Measurements from ENCODE around the gene GLI3.

The GLI3 gene

GRCh38 chr7:42105554-42106358 lies 131.3 kb downstream of the GLI3 start:
- no peak for DNase-seq (ENCODE audit: low read depth)

- DNase-seq (ENCODE audit: low read depth): no peak
Measured at GRCh38 chr7:42104694-42105093, 132.3 kb downstream of the GLI3 start.

- DNase-seq (ENCODE audit: low read depth): no peak
Measured at GRCh38 chr7:42104231-42104630, 132.8 kb downstream of the GLI3 start.

- no peak for DNase-seq (ENCODE audit: low read depth)
Measured at GRCh38 chr7:42103456-42103855, 133.6 kb downstream of the GLI3 start.

- DNase-seq (ENCODE audit: low read depth): no peak
Measured at GRCh38 chr7:42103020-42103419, 134.0 kb downstream of the GLI3 start.

- no peak for DNase-seq (ENCODE audit: low read depth)
Measured at GRCh38 chr7:42102301-42102700, 134.7 kb downstream of the GLI3 start.

GRCh38 chr7:42100156-42100508 lies 136.9 kb downstream of the GLI3 start:
- DNase-seq (ENCODE audit: low read depth): no peak

GRCh38 chr7:42099470-42100155 lies 137.4 kb downstream of the GLI3 start:
- no peak for DNase-seq (ENCODE audit: low read depth)

- DNase-seq (ENCODE audit: low read depth): no peak
Measured at GRCh38 chr7:42099066-42099465, 137.9 kb downstream of the GLI3 start.

GRCh38 chr7:42097752-42098151 lies 139.3 kb downstream of the GLI3 start:
- peak; percentile 93 for DNase-seq (ENCODE audit: low read depth)

- no peak for DNase-seq (ENCODE audit: low read depth)
Measured at GRCh38 chr7:42096681-42097561, 140.1 kb downstream of the GLI3 start.

- DNase-seq (ENCODE audit: low read depth): no peak
Measured at GRCh38 chr7:42096268-42096667, 140.7 kb downstream of the GLI3 start.

- no peak for DNase-seq (ENCODE audit: low read depth)
Measured at GRCh38 chr7:42095791-42096190, 141.2 kb downstream of the GLI3 start.

GRCh38 chr7:42093349-42093905 lies 143.6 kb downstream of the GLI3 start:
- no peak for DNase-seq (ENCODE audit: low read depth)

GRCh38 chr7:42091461-42092291 lies 145.3 kb downstream of the GLI3 start:
- no peak for DNase-seq (ENCODE audit: low read depth)

- DNase-seq (ENCODE audit: low read depth): no peak
Measured at GRCh38 chr7:42090806-42091205, 146.2 kb downstream of the GLI3 start.

- DNase-seq (ENCODE audit: low read depth): no peak
Measured at GRCh38 chr7:42090056-42090455, 147.0 kb downstream of the GLI3 start.

GRCh38 chr7:42087616-42088015 lies 149.4 kb downstream of the GLI3 start:
- no peak for DNase-seq (ENCODE audit: low read depth)

GRCh38 chr7:42085531-42085930 lies 151.5 kb downstream of the GLI3 start:
- no peak for DNase-seq (ENCODE audit: low read depth)

- no peak for DNase-seq (ENCODE audit: low read depth)
Measured at GRCh38 chr7:42084263-42084662, 152.7 kb downstream of the GLI3 start.

GRCh38 chr7:42083284-42083683 lies 153.7 kb downstream of the GLI3 start:
- DNase-seq (ENCODE audit: low read depth): no peak

All from ELR (cell line).